DND-41 (cell line): ENCODE measurements around the gene SERPINB6.
"Not testable (repeated sequence)": the region's sequence is repeated elsewhere in the genome, so short reads cannot be mapped to it uniquely, and the experiment has no call there.

Experiments
- ATAC-seq: fragments of 200-7000 bp; cut with Tn5 transposase; 3 replicates; pipeline ENCODE4 v1.9.1; 2021; ENCODE audit warnings: low read depth; ENCODE audit not compliant: insufficient read depth
- DNase-seq: peaks from one replicate; pipeline ENCODE4 v3.0.0-alpha.2; 2020
- H2AFZ ChIP-seq: 2 replicates; pipeline ENCODE4 v1.6.0; 2012; ENCODE audit warnings: low read depth, low read length
- H3K27ac ChIP-seq: 2 replicates; pipeline ENCODE4 v1.5.1; 2012; ENCODE audit warnings: low read length, inconsistent platforms
- H3K27me3 ChIP-seq: fragments of 200-600 bp; sonication (generic); 2 replicates; pipeline ENCODE4 v1.6.0; 2012; ENCODE audit warnings: low read length, mild to moderate bottlenecking, inconsistent platforms; ENCODE audit not compliant: insufficient read depth, poor library complexity
- H3K36me3 ChIP-seq: 2 replicates; pipeline ENCODE4 v1.5.1; 2012; ENCODE audit warnings: low read length, inconsistent platforms; ENCODE audit not compliant: insufficient read depth
- H3K4me1 ChIP-seq: 2 replicates; pipeline ENCODE4 v1.5.1; 2012; ENCODE audit warnings: mild to moderate bottlenecking, low read length; ENCODE audit not compliant: insufficient read depth
- H3K4me2 ChIP-seq: 2 replicates; pipeline ENCODE4 v1.6.0; 2012; ENCODE audit warnings: mild to moderate bottlenecking, moderate library complexity, low read length, inconsistent platforms; ENCODE audit not compliant: insufficient read depth
- H3K4me3 ChIP-seq, 2 experiments: fragments of 200-600 bp in 1 of 2; shearing (Covaris generic) in 1 of 2; 2 replicates each; pipeline ENCODE4 v1.5.1; 2012 to 2016; ENCODE audit warnings: inconsistent platforms in 2 of 2, low read length in 2 of 2, mild to moderate bottlenecking in 2 of 2, low read depth in 1 of 2, moderate library complexity in 1 of 2
- H3K79me2 ChIP-seq: 2 replicates; pipeline ENCODE4 v1.6.0; 2012; ENCODE audit warnings: low read length, inconsistent platforms; ENCODE audit not compliant: insufficient read depth
- H3K9ac ChIP-seq: 2 replicates; pipeline ENCODE4 v1.6.0; 2012; ENCODE audit warnings: low read depth, mild to moderate bottlenecking, inconsistent platforms, low read length, moderate library complexity
- H3K9me3 ChIP-seq: 2 replicates; pipeline ENCODE4 v1.5.1; 2012; ENCODE audit warnings: low read length, moderate library complexity, mild to moderate bottlenecking, inconsistent platforms; ENCODE audit not compliant: insufficient read depth, severe bottlenecking
- H4K20me1 ChIP-seq: 2 replicates; pipeline ENCODE4 v1.6.0; 2012; ENCODE audit warnings: low read length; ENCODE audit not compliant: insufficient read depth
- EZH2 ChIP-seq: IDR thresholded peaks from 3 replicates; pipeline ENCODE4 v1.6.1; 2012; ENCODE audit warnings: borderline replicate concordance, low read depth, mild to moderate bottlenecking, moderate library complexity, low read length, inconsistent platforms; ENCODE audit not compliant: severe bottlenecking
- TF ChIP-seq, protein P1 (sequence below): IDR thresholded peaks from 2 replicates; pipeline ENCODE4 v1.5.1; 2012; ENCODE audit warnings: borderline replicate concordance, low read length, moderate library complexity, mild to moderate bottlenecking; ENCODE audit not compliant: poor library complexity, severe bottlenecking; ENCODE audit errors: extremely low read depth

The SERPINB6 gene

GRCh38 chr6:3006476-3006875 is 35.1 kb upstream of the SERPINB6 start:
- no peaks in the 10 kb centered on the region for H3K79me2 ChIP-seq
- no peak for TF ChIP-seq EZH2
- TF ChIP-seq, protein P1, sequence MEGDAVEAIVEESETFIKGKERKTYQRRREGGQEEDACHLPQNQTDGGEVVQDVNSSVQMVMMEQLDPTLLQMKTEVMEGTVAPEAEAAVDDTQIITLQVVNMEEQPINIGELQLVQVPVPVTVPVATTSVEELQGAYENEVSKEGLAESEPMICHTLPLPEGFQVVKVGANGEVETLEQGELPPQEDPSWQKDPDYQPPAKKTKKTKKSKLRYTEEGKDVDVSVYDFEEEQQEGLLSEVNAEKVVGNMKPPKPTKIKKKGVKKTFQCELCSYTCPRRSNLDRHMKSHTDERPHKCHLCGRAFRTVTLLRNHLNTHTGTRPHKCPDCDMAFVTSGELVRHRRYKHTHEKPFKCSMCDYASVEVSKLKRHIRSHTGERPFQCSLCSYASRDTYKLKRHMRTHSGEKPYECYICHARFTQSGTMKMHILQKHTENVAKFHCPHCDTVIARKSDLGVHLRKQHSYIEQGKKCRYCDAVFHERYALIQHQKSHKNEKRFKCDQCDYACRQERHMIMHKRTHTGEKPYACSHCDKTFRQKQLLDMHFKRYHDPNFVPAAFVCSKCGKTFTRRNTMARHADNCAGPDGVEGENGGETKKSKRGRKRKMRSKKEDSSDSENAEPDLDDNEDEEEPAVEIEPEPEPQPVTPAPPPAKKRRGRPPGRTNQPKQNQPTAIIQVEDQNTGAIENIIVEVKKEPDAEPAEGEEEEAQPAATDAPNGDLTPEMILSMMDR = no peak
- ATAC-seq (no peak), DNase-seq (no peak)
- peaks cover 16% of the 10 kb centered on the region for H3K36me3 ChIP-seq
- H3K4me3 ChIP-seq = no peak overlapping the region
- no peaks in the 10 kb centered on the region for H3K4me1 ChIP-seq
- no peaks in the 10 kb centered on the region for H4K20me1 ChIP-seq
- peaks cover 7% of the 10 kb centered on the region for H3K9me3 ChIP-seq
- H3K27ac ChIP-seq = no peak overlapping the region
- no peak overlapping the region for H3K9ac ChIP-seq
- H2AFZ ChIP-seq = no peak overlapping the region
- no peak overlapping the region for H3K4me2 ChIP-seq
- H3K27me3 ChIP-seq = no peaks in the 10 kb centered on the region

DNA sequence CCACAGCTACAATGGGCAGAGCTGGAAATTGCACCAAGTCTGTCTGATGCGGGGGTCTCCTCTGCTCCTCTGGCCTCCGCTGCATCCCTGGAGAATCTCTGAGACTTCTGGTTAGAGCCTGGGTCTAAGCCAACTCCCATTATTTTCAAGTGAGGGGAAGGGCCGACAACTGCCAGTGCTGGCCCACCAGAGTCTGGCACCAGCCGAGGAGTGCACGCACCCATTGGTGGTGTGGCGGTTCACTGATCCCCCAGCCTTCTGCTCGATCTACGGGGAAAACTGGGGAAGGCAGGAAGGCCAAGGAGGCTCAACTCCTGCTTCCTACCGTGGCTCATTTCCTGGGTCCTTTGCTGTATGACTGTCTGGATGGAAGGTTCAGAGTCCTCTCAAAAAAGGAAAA is 34.5 kb upstream of the SERPINB6 start:
- Histone ChIP-seq H3K27ac (no peak overlapping the region), H3K9ac (no peak overlapping the region), H3K4me3 (no peak overlapping the region), H2AFZ (no peak overlapping the region), H3K4me2 (no peak overlapping the region), H3K9me3 (peaks cover 6% of the 10 kb centered on the region), H4K20me1 (no peaks in the 10 kb centered on the region), H3K79me2 (no peaks in the 10 kb centered on the region), H3K27me3 (no peaks in the 10 kb centered on the region), H3K36me3 (peaks cover 16% of the 10 kb centered on the region), H3K4me1 (peaks cover under 1% of the 10 kb centered on the region; the same call in 1 of the 2 replicates)
- no peak for ATAC-seq
- TF ChIP-seq, protein P1 = no peak
- no peak for TF ChIP-seq EZH2
- no peak for DNase-seq

DNA sequence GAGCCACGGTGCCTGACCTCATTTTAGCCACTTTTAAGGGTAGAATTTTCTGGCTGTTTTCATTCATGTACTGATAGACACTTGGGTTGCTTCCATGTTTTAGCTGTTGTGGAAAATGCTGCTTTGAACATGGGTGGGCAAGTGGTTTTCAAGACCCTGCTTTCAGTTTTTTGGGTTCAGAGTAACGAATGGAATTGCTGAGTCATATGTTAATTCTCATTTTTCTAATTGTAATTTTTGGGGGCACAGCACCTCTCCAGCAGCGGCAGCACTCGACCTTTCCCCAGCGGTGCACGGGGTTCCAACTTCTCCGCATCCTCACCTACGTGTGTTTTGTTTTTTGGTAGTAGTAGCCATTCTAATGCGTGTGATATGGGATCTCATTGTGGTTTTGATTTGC is 33.7 kb upstream of the SERPINB6 start:
- no peak for ATAC-seq
- no peak overlapping the region for H2AFZ ChIP-seq
- no peak overlapping the region for H3K9ac ChIP-seq
- no peak for TF ChIP-seq EZH2
- TF ChIP-seq, protein P1 = no peak
- no peak for DNase-seq
- H3K4me2 ChIP-seq = no peak overlapping the region
- no peaks in the 10 kb centered on the region for H3K27me3 ChIP-seq
- no peaks in the 10 kb centered on the region for H3K9me3 ChIP-seq
- H4K20me1 ChIP-seq = no peaks in the 10 kb centered on the region
- H3K27ac ChIP-seq = no peak overlapping the region
- peaks cover 8% of the 10 kb centered on the region for H3K4me1 ChIP-seq
- peaks cover 10% of the 10 kb centered on the region for H3K36me3 ChIP-seq
- H3K79me2 ChIP-seq = no peaks in the 10 kb centered on the region; the same call in 1 of the 2 replicates
- no peak overlapping the region for H3K4me3 ChIP-seq

DNA sequence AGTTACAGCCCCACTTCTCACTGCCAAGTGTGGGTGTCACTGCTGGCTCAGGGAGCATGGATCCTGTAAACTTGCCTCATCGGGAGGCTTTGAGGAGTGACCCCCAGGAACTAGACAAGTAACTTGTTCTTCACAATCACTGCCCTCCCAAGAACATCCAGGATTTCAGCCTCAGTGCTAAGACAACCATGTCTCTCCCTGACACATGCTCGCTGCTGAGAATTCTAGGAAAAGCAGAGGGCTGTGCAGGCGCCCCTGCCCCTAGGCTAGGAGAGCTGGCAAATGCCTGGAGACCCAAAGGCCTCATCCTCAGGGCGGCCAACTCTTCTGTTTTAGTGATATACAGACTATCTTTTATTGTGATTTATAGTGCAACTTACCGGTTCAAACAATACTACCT is 31.9 kb upstream of the SERPINB6 start:
- H3K27me3 ChIP-seq, H4K20me1 ChIP-seq, H3K4me3 ChIP-seq, H3K9me3 ChIP-seq, H2AFZ ChIP-seq, H3K4me2 ChIP-seq, H3K79me2 ChIP-seq, DNase-seq, ATAC-seq, H3K9ac ChIP-seq, H3K27ac ChIP-seq, H3K36me3 ChIP-seq: not testable (repeated sequence)
- H3K4me1 ChIP-seq = peaks cover 23% of the 10 kb centered on the region
